GM19397 (cell line): ENCODE measurements around the gene ANKRD39.
A peak's percentile ranks its signal among the peaks of the same experiment; 100 is the strongest.

ENCODE experiments used
- ATAC-seq: cut with Tn5 transposase; IDR thresholded peaks from one replicate; pipeline ENCODE4 v1.9.1; 2021; ENCODE audit warnings: mild to moderate bottlenecking, moderate library complexity; ENCODE audit not compliant: unreplicated experiment

Gene ANKRD39

GRCh38 chr2:96859099-96859649 is 1.4 kb upstream of the ANKRD39 start:
- ATAC-seq = no peak

- ATAC-seq = no peak
Observed at GRCh38 chr2:96856776-96857666, 795 bp downstream of the ANKRD39 start.

DNA sequence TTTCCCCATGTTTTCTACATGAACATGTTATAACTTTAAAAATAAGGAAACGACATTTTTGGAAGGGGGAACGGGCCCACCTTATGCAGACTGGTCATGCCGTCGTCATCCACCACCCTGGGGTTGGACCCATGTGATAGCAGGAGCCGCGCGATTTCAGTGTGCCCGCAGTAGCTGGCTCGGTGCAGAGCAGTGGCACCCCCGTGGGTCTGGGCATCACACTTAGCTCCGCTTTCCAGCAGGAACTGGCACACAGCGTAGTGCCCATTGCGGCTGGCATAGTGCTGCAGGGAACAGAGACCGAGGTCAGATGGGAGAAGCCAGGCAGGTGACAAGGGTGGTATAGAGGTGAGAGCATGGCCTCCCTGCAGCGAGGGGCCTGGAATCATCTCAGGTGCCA is 4.5 kb downstream of the ANKRD39 start:
- no peak for ATAC-seq

- no peak for ATAC-seq
Observed at GRCh38 chr2:96852667-96853066, 5.1 kb downstream of the ANKRD39 start.

DNA sequence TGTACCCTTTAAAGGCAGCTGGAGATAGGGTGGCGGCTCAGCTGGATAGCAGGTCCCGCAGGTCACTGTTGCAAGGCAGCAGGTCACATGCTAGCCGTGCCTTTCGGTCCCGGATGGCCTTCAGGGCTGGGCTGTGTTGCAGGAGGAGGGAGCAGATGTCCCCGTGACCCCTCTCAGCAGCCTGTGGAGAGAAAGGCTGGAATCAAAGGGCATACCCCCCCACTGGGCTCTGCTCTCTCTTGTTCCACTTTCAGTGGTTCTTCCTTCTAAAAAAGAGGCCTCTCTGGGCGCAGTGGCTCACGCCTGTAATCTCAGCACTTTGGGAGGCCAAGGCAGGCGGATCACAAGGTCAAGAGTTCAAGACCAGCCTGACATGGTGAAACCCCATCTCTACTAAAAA is 9.6 kb downstream of the ANKRD39 start:
- no peak for ATAC-seq

GRCh38 chr2:96847586-96847985 is 10.2 kb downstream of the ANKRD39 start:
- no peak for ATAC-seq

GRCh38 chr2:96846825-96847224 is 11.0 kb downstream of the ANKRD39 start:
- ATAC-seq = no peak

DNA sequence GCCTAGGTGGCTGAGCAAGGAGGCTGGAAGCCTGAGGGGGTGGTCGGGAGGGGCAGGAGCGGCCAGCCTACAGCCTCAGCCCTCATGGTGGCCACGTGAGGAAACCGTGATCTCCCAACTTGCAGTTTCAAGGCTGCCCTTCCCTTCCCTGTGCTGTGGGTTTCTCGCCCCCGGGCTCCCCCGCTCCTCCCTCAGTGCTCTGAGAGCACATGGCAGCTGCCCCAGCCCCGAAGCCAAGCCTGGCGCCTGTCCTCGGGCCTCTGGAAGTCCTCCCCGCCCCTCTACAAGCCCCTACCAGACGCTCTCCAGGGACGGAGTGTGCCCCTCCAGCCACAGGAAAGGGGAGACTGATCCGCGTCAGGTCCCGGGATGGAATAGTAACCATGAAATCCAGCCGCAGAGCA is 13.4 kb downstream of the ANKRD39 start:
- ATAC-seq = no peak

DNA sequence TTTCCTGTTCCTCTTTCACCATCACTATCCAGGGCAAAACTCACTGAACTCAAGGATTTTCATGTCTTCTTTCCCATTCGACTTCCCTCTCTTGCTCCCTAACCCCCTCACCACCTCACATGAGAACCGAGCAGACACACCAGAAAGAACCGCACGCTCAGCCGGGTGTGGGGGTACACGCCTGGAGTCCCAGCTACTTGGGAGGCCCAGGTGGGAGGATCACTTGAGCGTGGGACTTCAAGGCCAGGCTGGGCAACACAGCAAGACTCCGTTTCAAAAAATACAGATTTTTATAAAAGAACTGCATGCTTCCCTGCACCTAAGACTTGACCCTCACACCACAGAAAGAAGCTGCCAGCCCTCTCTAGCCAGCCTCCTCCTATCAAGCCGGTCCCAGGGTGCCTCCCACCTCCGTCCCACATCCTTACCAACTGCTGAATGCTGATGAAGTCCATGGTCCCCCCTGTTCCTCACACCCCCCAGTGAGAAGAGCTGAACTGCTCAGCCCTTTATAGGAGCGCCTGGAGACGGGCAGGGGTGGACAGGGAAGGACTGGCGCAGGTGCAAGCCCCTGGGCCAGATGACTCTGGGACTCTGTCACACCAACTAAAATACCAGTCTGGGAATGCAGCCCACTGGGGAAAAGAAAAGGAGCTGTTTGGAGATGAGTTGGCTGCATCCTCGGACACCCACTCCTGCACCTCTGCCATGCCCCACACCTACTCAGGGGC is 14.1 kb downstream of the ANKRD39 start, which contains the start of gene ANKRD23:
ANKRD23 (minus strand) TSS at position 484 of the 731 bp plus-strand sequence; CDS start at position 455, 29 bp downstream.
- no peak for ATAC-seq

- no peak for ATAC-seq
Observed at GRCh38 chr2:96842600-96842999, 15.2 kb downstream of the ANKRD39 start.

DNA sequence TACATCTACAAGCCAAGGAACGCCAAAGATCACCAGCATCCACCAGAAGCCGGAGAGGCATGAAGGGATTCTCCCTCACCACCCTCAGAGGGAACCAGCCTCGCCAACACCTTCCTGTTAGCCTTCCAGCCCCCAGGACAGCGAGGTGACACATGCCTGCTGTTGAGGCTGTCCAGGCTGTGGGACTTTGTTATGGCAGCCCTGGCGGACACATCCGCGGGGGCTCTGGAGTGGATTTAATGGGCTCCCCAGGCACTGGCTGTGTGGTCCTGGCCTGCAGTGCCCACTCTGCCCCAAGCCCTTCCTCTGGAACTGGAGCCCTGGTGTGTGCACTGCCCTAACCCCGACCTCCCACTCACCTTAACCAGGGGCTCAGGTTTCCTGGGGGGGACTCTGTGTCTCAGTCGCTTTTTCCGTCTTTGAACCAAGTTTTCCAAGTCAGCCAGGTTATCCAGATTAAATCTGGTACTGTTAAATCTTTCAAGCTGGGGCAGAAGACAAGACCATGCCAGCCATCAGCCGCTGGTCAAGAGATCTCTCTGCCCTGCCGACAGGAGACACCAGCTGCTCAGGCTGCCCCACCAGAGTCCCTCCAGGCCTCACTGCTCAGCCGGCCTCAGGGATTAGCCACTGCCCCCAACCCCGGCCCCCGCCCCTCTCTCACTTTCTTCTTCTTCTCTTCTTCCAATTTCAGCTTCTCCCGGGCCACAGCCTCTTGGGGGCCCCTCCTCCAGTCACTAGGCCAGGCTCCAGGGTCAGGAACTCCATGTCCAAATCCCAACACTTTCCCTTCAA is 15.9 kb downstream of the ANKRD39 start:
- ATAC-seq = no peak

- ATAC-seq = no peak
Observed at GRCh38 chr2:96839875-96840850, 17.7 kb downstream of the ANKRD39 start.

GRCh38 chr2:96839293-96839874 is 18.4 kb downstream of the ANKRD39 start:
- peak; percentile 70 for ATAC-seq

DNA sequence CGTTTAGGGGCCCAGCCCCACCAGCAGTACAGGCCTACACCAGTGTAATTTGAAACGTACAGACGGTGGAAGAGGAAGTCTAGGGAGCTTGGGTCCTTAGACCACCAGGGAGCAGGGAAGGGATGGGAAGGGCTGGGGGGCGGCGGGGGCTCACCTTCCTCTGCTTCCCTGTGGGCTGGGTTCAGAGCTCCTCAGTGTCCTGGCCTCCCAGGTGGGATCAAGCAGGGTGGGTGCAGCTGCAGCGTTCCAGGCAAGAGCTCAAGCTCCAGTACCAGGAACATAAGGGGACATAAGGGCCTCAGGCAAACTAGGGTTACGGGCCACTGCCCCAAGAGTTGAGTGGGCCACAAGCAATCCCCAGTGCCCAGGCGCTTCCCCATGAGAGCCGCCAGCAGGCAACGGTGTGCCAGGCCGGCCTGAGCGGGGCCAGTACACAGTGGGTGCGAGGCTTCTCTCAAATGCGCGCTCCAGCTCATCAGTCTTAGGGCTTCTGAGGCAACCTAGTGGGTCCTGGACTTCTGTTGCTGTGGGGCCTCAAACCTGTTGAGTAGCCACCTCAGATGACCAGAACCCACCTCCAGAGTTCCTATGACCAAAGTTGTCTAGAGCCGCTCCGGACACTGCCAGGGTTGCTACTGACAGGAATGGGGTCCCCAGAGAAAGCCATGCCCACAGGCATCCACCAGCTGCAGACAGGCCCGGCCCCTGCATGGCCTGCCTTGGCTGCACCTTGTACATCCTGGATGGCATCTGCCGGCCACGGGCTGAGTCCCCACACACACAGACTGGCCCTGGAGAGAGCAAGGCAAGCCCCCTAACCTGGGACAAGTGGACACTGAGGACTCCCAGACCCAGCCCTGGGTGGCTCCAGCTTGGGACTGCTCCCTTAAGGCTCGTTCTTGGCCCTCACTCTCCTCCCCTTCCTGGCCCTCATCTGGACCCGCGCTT is 19.2 kb downstream of the ANKRD39 start:
- peak; percentile 9 for ATAC-seq

DNA sequence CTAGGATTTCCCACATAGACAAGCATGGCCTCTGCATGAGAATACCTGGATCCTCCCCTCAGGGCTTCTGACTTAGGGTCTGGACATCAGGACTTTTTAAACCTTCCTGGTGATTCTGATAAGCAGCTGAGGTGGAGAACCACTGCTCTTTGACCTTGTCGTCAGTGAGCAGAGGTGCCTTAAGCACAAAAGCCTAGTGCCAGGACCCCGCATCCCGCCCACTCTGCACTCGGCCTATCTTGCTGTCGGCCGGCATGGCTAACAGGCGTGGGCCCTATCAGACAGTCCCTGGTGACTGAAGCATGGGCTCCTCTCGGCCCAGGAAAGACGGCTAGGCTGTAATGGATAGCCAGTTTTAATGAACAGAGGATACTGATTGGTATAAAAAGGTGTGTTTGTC is 20.2 kb downstream of the ANKRD39 start:
- ATAC-seq = no peak

DNA sequence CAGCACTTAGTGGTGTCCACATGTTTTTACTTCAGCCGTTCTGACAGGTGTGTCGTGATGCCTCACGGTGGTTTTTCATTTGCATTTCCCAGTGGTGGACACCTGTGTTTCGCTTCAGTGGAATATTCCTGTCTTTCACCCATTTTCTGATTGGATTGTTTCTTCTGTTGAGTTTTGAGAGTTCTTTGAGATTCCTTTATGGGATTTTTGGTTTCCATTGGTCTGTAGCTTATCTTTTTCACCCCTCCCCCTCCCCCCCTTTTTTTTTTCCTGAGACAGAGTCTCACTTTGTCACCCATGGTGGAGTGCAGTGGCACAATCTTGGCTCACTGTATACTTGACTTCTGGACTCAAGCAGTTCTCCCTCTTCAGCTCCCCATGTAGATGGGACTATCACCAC is 22.0 kb downstream of the ANKRD39 start:
- ATAC-seq = no peak

- ATAC-seq = no peak
Observed at GRCh38 chr2:96832754-96833507, 24.9 kb downstream of the ANKRD39 start.

- no peak for ATAC-seq
Observed at GRCh38 chr2:96832408-96832753, 25.4 kb downstream of the ANKRD39 start.
